Skeletal muscle tissue (tissue), 4 donors: ENCODE measurements around the gene CNKSR3. TPM values are rescaled to one million over a fixed set of nuclear protein-coding genes. Genes with fewer than 3 reads are reported as not detected.

ENCODE experiments used
- H3K27ac ChIP-seq: one replicate; pipeline ENCODE4 v1.7.0; 2013; ENCODE audit warnings: mild to moderate bottlenecking, low read depth, low read length, inconsistent platforms
- H3K27me3 ChIP-seq, 3 donors: one replicate each; pipeline ENCODE4 v1.7.0; 2013; ENCODE audit warnings: low read length in 3 of 3; ENCODE audit not compliant: control insufficient read depth in 3 of 3, insufficient read depth in 3 of 3
- H3K36me3 ChIP-seq, 3 donors: one replicate each; pipeline ENCODE4 v1.7.0; 2013; ENCODE audit warnings: low read length in 3 of 3; ENCODE audit not compliant: control insufficient read depth in 3 of 3, insufficient read depth in 3 of 3
- H3K4me1 ChIP-seq, 3 donors: one replicate each; pipeline ENCODE4 v1.7.0; 2013; ENCODE audit warnings: low read length in 3 of 3, mild to moderate bottlenecking in 3 of 3; ENCODE audit not compliant: control insufficient read depth in 3 of 3, insufficient read depth in 3 of 3
- H3K4me3 ChIP-seq, 3 donors: one replicate each; pipeline ENCODE4 v1.7.0; 2013; ENCODE audit warnings: low read length in 3 of 3
- H3K9ac ChIP-seq, 3 donors: one replicate each; pipeline ENCODE4 v1.7.0; 2013; ENCODE audit warnings: low read length in 3 of 3, mild to moderate bottlenecking in 3 of 3, moderate library complexity in 2 of 3, low read depth in 1 of 3
- H3K9me3 ChIP-seq, 3 donors: one replicate each; pipeline ENCODE4 v1.7.0; 2013; ENCODE audit warnings: low read length in 3 of 3; ENCODE audit not compliant: control insufficient read depth in 3 of 3
- total RNA-seq: library from RNA; depleted of rRNA; stranded (reverse); fragments of >200 nt; gene quantifications from one replicate; pipeline ENCODE4 v1.2.3, GENCODE V29; 2014
- donor health status: Osteomylitis.

Gene CNKSR3
- total RNA-seq, 1 donor from 2014 or later = 3.7 TPM

DNA sequence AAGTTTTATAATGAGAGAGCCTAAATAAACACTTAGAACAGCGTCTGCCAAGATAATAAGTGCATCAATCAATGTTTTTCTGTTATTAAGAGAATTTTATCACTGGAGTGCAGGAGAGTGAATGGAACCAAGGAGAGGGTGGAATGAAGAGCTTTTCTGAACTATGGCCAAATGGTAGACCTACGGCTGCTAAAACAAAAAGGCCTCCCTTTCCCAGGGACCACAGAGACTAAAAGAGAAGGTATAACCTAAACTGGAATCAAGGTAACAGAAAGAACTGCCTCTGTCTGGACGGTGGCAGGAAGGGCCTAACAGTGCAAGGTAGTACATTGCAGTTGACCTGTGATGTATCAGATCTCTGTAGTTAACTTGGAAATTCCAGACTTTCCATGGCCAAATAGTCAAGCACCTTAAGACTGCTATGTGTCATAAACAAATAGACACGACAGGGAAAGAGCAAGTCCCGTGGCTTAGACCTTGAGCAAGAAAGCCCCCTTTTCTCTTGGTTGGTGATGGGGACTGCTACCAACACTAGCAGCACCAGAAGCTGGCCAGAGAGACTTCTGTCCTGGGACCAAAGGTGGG is 5.5 kb downstream of the CNKSR3 start:
- Histone ChIP-seq H3K9ac (no peak overlapping the region), H3K9me3 (no peaks in the 10 kb centered on the region), H3K27ac (no peak overlapping the region), H3K27me3 (no peaks in the 10 kb centered on the region), H3K4me3 (no peak overlapping the region), H3K36me3 (no peaks in the 10 kb centered on the region), H3K4me1 (peaks cover 6 to 14% (median 10%) of the 10 kb centered on the region in 3 donors)

DNA sequence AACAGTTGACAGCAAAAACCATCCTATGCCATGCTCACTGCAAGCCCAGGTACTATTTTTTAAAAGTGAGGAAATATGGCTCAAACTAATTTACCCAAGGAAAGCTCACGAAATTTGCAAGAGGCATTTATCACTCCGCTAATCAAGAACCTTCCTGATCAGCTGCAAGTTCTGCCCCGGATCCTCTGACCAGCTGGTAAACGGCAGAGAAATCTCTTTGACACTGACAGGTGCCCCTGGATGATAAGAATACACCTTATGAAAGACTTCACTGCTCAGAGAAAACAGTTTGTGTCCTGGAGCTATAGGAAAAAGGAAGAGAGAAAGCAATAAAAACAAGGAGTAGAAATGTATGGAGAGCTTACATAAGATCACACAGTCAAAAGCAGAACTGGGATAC is 6.4 kb downstream of the CNKSR3 start:
- no peaks in the 10 kb centered on the region for H3K27me3 ChIP-seq
- no peak overlapping the region for H3K4me3 ChIP-seq
- H3K9ac ChIP-seq = no peak overlapping the region
- H3K9me3 ChIP-seq = no peaks in the 10 kb centered on the region
- no peaks in the 10 kb centered on the region for H3K36me3 ChIP-seq
- no peak overlapping the region for H3K27ac ChIP-seq
- H3K4me1 ChIP-seq = peaks cover 4 to 8% (median 7%) of the 10 kb centered on the region in 3 donors

DNA sequence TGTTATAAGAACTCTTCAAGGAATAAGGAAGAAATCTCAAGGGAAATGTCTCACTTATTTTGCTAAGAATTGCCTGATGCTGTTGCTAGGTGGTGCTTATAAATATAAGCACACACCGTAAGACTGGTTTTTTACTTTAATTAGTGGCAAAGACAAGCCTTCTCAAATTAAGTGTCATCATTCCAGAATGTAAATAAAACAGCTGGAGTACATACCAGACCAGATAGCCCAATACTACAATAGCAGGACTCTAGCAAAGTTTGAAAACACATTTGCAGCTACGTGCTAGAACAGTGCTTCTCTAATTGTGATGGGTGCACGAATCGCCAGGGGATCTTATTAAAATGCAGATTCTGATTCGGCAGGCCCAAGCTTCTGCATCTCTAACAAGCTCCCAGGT is 6.8 kb downstream of the CNKSR3 start:
- peaks cover 3 to 5% (median 4%) of the 10 kb centered on the region in 3 donors for H3K4me1 ChIP-seq
- no peaks in the 10 kb centered on the region for H3K36me3 ChIP-seq
- no peaks in the 10 kb centered on the region for H3K9me3 ChIP-seq
- H3K27ac ChIP-seq = no peak overlapping the region
- no peak overlapping the region for H3K4me3 ChIP-seq
- no peak overlapping the region for H3K9ac ChIP-seq
- no peaks in the 10 kb centered on the region for H3K27me3 ChIP-seq

DNA sequence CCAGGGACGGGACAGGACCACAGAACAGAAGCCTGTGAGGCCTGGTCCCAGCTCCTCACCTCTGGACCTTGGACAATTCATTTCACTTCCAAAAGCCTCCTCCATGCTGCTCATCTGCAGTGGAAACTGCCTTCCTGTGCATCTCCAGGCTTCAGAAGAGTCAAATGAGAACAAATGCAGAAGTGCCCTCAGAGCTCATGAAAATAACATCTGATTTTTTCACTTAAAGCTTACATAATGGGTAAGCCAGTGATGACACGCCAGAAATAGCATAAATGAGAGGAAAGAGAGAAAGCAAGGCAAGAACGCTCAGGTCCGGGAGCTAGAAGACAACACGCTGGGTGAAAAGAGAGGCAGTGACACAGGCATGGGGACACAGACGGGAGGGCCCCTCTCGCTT is 7.9 kb downstream of the CNKSR3 start:
- H3K27me3 ChIP-seq = no peaks in the 10 kb centered on the region
- no peak overlapping the region for H3K4me3 ChIP-seq
- H3K4me1 ChIP-seq = no peaks in the 10 kb centered on the region
- no peak overlapping the region for H3K9ac ChIP-seq
- no peak overlapping the region for H3K27ac ChIP-seq
- H3K9me3 ChIP-seq = no peaks in the 10 kb centered on the region
- H3K36me3 ChIP-seq = no peaks in the 10 kb centered on the region

DNA sequence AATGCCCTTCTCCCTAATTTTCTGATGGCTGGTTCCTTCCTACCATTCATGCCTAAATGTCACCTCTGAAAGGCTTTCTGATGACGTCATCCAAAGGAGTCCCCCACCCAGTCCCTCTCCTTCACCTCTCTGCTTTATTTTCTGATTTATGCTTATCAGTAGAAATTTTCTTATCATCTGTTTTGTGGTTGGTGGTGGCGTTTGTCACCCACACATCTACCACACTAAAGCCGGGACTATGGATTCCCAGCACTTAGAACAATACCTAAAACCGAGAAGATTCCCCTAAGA is 9.0 kb downstream of the CNKSR3 start:
- no peaks in the 10 kb centered on the region for H3K4me1 ChIP-seq
- H3K27ac ChIP-seq = no peak overlapping the region
- H3K4me3 ChIP-seq = no peak overlapping the region

DNA sequence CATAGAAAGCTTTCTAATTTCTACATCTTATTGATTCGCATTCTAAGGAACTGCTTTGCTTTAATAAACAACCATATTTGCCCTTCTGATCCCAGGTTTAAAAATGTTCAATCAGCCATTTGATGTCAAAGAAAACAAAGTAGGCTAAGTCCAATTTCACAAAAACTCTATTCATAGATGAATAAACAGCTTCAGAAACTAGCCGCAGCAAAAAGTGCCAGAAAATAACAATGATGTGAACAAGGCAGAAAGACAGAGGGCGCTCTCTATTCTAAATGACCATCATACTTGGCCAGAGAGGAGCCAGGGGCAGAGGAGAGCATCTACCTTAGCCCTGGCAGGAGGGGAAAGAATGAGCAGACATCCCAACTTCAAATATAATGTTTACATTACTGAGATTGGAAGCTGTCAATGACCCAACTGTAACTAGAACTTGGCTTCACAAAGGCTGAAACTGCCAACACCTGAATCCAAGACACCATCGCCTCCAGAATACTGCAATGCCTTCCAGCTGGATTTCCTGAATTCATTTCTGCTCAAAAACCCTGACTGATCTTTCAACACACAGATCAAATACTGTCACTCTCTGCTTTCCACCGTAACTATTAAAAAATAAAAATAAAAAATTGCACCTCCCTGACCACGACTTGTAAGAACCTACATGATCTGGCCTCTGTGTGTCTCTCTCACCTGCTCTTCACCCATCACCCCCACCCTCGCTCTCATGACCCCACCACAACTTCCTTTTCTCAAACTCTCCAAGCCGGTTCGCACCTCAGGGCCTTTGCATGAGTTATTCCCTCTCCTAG is 9.5 kb downstream of the CNKSR3 start:
- Histone ChIP-seq H3K9me3 (no peaks in the 10 kb centered on the region), H3K27me3 (no peaks in the 10 kb centered on the region), H3K4me3 (no peak overlapping the region), H3K4me1 (no peaks in the 10 kb centered on the region), H3K27ac (no peak overlapping the region), H3K36me3 (no peaks in the 10 kb centered on the region), H3K9ac (no peak overlapping the region)

More for the DNA sequence above, 9.0 kb downstream of the CNKSR3 start:
- Histone ChIP-seq H3K9ac (no peak overlapping the region), H3K36me3 (no peaks in the 10 kb centered on the region), H3K27me3 (no peaks in the 10 kb centered on the region), H3K9me3 (no peaks in the 10 kb centered on the region)

DNA sequence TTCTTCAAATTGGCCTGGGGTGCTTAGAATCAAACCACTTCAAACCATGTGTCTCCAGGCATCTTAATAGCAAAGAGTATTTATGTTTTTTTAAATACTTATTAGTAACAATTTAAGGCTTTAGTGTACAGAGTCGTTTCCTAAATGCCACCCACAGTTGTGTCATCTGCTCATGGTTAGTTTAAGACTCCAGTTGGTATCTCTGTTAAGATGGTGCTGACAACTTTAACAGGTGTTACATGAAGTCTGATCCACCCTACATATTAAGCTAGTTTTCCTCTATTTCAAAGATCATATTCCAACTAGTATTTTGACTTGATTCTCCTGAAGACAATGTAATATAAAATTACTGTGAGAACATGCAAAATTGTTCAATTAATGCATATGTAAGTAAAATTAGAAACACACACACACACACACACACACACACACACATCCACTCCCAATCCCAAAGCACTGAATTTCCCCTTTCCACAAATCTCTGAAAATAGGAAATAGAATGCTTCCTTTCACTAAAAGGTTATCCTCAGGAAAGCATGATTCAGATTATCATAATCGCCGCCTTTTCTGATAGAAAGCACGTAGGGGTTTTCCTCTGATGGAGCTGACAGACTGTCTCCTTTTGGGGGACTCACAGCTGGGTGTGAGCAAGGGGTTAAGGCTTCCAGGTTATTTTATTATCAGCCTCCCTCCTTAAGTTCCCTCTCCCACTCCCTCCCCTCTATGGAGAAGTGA is 10.5 kb downstream of the CNKSR3 start:
- H3K9ac ChIP-seq = no peak overlapping the region
- H3K4me1 ChIP-seq = no peaks in the 10 kb centered on the region

DNA sequence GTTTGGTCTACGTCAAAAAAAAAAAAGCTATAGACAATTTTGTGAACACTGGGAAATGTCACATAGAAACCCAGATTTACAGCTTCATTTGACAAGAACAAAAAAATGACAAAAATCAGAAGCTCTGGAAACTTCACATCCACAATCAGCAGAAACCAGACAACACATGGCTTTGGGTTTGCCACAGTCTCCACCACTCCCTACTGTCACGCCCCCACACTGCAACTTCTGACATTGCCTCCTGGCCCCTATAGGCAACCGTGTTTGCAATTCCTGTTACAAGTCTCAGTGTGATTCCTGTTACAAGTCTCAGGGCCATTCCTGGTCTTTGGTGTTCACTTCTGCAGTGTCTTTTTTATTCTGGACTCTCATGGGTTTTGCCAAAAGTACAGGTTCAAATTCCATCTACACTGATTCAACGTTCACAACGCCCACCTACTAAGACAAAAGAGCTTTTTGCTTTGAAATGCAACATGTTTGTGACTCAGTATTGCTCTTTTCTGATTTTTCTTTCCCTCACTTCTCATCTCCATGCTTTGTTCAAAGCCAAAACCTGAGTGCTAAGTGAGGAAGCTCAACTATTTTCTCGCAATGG is 12.0 kb downstream of the CNKSR3 start:
- no peak overlapping the region for H3K27ac ChIP-seq
- H3K9ac ChIP-seq = no peak overlapping the region
- no peak overlapping the region for H3K4me3 ChIP-seq
- H3K27me3 ChIP-seq = no peaks in the 10 kb centered on the region
- H3K4me1 ChIP-seq = peaks cover 0 to 2% (median 0%) of the 10 kb centered on the region in 3 donors
- no peaks in the 10 kb centered on the region for H3K36me3 ChIP-seq
- H3K9me3 ChIP-seq = no peaks in the 10 kb centered on the region

More for the DNA sequence above, 10.5 kb downstream of the CNKSR3 start:
- Histone ChIP-seq H3K27ac (no peak overlapping the region), H3K9me3 (no peaks in the 10 kb centered on the region), H3K4me3 (no peak overlapping the region), H3K27me3 (no peaks in the 10 kb centered on the region), H3K36me3 (no peaks in the 10 kb centered on the region)

DNA sequence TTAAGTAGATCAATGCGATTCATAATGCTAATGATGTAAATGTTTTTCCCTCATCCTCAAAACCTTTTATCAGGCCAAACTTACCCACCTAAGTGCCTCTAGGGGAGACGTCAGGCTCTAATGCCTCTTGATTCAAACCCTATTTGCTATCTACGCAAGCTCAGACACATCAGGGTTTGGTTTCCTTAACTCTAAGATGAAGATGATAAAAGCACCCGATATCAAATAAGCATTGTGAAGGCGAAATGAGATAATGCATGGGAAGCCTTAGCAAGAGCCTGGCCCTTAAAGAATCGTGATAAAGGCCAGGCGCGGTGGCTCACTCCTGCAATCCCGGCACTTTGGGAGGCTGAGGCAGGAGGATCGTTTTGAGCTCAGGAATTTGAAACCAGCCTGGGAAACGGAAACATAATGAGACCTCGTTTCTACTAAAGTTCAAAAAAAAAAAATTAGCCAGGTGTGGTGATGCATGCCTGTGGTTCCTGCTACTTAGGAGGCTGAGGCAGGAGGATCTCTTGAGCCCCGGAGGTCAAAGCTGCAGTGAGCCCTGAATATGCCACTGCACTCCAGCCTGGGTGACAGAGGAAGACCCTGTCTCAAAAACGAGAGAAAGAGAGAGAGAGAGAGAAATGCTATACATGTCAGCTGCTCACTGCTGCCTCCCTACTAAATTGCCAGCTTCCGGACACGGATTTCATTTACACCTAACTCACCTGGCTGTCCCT is 13.5 kb downstream of the CNKSR3 start:
- H3K4me1 ChIP-seq = peaks cover 0 to 3% (median 0%) of the 10 kb centered on the region in 3 donors

More for the DNA sequence above, 13.5 kb downstream of the CNKSR3 start:
- Histone ChIP-seq H3K4me3 (no peak overlapping the region), H3K9me3 (no peaks in the 10 kb centered on the region), H3K36me3 (no peaks in the 10 kb centered on the region), H3K9ac (no peak overlapping the region), H3K27ac (no peak overlapping the region), H3K27me3 (no peaks in the 10 kb centered on the region)
